GM21423 (cell line): ENCODE results near the gene EPHB2.
"Not testable (repeated sequence)": the region's sequence is repeated elsewhere in the genome, so short reads cannot be mapped to it uniquely, and the experiment has no call there.

Experiments used
- ATAC-seq: cut with Tn5 transposase; IDR thresholded peaks from one replicate; pipeline ENCODE4 v1.9.1; 2021; ENCODE audit warnings: mild to moderate bottlenecking, moderate library complexity; ENCODE audit not compliant: unreplicated experiment

The EPHB2 gene

DNA sequence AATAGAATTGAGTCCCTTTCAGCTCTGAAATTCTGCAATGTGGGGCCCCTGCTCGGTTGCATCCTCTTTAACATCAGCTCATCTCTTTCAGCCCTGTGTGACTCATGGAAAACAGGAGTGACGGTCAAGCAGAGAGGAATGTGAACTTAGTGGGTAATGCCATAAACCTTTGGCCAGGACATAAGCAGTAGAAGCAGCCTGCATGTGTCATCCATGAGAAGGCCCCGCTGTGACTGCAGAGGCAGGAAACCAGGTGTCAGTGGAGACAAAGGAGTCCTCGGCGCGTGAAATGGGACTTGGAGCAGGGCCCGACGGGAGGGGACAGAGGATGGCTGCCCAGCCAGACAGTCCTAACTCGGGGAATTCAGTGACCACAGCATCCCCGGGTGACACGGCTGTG is 21.1 kb upstream of the EPHB2 start:
- ATAC-seq, result no peak

DNA sequence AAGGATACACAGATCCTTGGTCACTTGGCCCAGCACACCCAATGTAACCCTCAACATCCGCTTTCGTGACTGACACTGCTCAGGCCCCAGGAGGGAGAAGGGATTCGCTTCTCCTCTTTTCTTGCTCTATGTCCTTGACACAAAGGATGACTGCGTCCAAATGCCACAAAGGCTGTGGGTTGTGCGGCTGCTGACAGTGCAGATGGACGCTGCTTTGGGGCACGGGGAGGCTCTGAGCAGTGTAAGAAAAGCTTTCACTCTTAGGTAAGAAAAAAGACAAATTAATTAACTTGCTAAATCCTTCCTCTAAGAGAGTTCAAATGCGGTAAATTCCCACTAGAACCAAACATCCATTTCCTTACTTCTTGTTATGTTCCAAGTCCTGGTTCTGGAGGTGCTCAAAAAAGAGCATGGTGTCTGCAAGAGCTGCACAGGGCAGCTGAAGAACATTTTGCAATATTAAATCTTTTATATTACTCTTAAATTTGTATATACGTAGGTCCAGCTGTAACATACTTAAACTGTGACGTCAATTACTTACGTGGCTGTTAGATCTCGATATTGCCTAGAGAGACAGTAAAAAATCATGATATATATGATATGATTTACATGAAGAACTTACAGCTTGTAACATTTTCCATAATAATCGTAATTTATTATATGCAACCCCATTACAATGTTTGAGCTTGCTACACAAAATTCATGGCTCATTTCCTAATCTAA is 19.4 kb upstream of the EPHB2 start:
- ATAC-seq, result no peak

DNA sequence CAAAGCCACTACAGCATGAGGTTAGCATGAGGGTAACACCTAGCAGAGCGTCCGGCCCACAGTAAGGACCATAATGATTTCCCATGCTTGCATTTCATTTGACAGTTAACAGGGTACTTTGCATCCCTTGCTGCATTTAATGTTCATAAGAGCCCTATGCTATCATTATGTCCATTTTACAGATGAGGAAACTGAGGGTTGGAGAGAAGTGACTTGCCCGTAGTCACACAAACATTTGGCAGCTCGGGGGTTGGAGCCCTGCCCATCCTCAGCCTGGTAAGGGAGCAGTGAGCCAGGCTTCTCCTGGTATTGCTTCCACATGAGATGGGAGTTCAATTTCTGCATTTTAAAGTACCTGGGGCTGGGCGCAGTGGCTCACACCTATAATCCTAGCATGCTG is 16.5 kb upstream of the EPHB2 start:
- ATAC-seq, result no peak

DNA sequence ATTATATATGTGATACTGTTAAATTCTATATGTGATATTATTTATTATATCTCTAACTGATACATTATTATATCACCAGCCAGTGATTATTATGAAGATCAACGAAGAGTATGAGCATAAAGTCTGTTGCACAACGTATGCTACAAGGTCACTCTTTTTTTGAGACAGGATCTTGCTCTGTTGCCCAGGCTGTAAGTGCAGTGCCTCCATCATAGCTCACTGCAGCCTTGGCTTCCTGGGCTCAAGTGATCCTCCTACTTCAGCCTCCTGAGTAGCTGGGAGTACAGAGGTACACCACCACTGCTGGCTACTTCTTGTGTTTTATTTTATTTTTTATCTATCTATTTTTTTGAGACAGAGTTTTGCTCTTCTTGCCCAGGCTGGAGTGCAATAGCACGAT is 14.0 kb upstream of the EPHB2 start:
- ATAC-seq, result no peak

DNA sequence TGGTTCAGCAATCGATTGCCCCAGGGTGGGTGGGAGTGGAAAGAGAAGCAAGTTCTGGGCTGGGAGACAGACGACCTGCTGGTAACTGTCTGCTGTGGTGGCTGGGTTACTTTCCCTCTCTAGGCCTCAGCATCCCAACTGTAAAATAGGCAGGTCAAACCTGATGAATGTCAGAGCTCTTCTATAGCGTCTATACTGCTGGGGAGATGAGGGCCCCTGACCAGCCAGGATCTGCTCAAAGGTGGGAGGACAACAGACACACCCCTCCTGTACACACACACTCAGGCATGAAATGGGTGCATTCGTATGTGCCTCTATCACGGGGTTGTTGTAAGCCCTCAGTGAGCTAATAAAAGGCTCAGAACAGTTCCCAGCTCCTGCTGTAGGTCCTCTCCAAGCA is 12.7 kb upstream of the EPHB2 start:
- ATAC-seq, result no peak

DNA sequence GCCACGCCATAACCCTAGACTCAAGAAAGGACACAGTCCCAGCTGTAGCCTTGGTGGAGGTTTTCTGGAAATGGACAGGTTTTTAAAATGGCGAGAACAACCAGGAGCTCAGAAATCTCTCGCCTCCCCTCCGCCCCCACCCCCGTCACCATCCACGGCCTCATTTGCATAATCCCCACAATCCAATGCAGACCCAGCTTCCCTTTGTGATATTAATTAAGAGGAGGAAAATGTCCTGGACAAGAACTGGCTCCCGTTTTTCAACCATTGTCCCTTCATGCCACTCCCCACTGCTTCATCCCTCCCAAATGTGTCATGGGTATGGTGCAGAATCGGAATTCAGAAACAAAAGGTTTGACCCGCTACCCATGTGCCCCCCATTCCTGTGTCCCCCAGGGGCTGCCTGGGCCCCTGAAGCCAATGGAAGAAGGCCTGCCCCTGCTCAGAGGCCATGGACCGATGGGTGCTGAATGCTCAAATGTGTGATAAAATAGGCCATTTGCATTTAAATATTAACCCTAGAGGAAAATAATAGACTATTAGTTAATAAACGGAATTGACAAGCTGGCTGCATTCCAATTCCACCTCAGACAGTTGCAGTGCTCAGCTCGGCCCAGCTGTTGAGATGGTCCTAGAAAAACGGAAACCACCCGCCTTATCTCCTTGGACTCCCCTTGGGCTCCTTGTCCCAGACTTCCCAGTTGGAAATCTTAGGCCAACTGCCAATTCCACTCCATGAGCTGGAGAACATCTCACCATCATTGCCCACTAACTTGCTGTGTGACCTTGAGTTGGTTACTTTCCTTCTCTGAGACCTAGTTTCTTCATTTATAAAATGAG is 10.7 kb upstream of the EPHB2 start:
- no peak for ATAC-seq

DNA sequence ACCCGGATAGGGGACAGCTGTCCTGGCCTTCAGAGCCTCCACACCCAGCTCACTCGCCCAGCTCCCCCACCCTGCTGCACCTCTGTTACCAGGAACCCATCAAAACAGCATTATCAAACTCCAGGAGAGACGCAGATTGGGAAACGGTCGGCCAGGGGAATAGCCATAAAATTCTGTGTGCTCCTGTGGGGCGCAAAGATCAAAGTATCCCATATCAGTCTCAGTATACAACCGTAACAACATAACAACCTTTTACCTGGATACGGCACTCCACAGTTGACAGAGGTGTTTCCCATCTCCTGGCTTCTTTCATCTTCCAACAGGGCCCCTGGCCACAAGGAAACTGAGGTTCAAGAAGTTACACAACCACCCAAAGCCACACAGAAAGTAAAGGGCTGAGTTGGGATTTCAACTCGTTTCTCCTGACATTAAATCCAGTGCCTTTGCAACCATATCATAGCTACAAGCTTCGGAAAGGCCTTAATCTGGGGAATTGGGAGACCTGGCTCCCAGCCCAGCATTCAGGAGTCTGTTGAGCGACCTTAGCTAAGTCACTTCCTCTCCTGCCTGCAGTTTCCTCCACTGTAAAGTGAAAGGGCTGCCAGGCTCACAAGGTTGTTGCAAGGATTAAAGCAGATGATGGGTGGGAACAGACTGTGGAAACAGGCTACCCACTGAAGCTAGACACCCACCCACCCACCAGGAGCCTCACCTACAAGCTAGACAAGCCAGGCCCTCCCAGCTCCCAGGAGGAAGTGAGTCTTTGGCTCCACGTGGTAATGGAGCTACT is 8.1 kb upstream of the EPHB2 start:
- ATAC-seq, result no peak

DNA sequence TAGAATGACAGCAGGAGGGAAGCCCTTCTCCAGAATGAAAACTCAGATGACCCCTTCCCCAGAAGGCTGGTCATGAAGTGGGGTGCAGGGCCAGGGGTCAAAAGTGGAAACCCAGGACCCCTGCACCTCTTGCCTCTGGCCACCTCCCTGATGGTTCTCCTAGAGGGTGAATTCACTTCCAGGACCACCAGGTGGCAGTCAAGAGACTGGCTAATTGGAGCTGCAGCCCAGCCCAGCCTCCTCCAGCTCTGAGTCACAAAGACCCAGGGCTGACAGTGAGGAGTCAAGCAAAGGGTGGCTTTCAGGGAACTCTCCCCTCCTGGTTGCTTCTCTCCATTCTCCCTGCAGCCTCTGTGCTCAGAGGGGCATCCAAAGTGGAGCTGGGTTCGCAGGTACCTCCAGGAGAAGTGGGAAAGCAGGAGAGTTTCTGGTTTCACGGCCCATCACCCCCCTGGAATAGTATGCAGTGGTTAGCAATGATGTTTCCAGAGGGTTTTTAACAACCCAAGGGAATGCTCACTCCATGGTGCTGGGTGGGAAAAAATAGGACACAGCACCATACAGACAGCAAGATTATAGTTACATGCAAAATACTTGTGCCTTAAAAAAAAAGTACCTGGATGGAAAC is 6.1 kb upstream of the EPHB2 start:
- no peak for ATAC-seq

DNA sequence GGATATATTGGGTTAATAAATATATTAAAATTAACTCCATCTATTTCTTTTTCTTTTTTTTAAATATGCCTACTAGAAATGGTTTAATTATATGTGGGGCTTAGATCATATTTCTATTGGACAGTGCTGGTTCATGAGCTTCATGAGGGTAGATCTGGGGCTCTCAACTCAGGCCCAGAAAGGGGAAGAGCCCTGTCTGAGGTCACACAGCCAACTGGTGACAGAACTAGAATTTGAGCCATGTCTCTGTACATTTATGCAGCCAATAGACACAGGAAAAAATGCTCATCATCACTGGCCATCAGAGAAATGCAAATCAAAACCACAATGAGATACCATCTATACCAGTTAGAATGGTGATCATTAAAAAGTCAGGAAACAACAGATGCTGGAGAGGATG is 5.1 kb upstream of the EPHB2 start:
- no peak for ATAC-seq

DNA sequence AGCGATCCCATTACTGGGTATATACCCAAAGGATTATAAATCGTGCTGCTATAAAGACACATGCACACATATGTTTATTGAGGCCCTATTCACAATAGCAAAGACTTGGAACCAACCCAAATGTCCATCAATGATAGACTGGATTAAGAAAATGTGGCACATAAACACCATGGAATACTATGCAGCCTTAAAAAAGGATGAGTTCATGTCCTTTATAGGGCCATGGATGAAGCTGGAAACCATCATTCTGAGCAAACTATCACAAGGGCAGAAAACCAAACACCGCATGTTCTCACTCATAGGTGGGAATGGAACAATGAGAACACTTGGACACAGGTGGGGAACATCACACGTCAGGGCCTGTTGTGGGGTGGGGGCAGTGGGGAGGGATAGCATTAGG is 4.5 kb upstream of the EPHB2 start:
- not testable (repeated sequence) for ATAC-seq

DNA sequence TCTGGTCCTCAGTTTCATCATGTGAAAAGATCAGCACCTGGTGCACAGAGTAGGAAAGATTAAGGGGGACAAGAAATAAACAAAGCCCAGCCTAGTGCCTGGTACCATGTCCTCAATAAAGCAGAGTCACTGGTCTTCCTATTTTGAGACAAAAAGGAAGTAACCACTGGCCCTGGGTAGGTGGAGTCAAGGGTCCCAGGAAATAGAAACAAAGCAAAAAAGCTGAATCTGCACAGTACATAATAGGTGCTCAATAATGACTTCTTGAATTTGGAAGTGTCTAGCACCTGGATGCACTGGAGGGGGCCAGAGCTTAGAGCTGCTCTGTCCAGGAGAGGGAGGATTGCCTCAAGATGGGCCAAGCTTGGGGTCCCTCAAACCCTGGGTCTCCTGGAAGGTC is 1.9 kb upstream of the EPHB2 start:
- ATAC-seq, result no peak

DNA sequence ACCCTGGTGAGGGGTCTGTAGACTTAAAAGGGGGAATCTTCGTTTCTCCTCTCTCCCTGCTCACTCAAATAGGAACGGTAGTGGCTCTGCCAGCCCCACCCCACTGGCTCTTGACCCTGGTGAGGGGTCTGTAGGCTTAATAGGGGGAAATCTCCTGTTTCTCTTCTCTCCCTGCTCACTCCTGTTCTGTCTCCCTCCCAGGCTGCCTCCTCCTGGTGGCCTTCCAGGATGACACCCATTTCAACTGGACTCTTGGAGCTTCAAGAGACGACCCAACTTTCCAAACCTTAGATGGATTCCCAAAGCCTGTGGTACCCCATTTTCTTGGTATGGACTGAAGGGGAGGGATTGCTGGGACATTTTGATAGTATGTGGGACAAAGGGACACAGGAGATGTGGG is 1.4 kb upstream of the EPHB2 start:
- no peak for ATAC-seq

DNA sequence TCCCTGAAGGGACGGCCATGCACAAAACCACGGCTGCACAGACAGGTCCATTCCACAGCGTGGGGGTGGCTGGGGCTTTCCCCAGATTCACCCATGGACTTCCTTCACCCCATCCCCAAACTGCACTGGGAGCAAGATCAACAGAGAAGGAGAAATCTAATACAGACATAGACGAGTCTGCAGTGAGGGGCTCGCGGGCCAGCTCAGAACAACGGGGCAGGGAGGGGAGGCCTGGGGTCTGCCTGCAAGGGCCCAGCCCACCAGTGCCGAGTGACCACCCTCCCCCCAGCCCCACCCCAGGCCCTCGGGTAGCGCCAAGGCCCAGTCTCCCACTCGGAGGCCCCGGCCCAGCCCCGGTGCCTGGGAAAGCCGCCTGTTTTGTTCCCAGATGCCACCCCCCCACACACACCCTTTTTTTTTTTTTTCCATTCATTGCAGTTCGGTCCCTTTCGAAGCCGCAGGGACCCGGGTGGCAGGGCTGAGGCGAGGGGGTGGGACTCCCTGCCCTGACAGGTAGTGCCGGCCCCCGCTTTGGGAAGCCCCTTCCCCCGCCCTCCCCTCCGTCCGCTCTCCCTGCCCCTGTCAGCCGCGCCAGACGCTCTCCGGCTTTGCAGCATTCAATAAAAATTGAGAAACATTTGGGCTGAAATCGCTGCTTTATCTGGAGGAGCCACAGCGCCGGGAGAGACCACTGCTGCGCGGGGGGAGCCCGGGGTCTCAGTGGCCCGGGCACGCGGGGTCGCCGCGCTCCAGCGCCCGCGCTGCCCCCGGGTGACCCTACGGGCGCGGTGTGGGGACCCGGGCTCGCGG is 543 bp upstream of the EPHB2 start:
- ATAC-seq, result no peak

DNA sequence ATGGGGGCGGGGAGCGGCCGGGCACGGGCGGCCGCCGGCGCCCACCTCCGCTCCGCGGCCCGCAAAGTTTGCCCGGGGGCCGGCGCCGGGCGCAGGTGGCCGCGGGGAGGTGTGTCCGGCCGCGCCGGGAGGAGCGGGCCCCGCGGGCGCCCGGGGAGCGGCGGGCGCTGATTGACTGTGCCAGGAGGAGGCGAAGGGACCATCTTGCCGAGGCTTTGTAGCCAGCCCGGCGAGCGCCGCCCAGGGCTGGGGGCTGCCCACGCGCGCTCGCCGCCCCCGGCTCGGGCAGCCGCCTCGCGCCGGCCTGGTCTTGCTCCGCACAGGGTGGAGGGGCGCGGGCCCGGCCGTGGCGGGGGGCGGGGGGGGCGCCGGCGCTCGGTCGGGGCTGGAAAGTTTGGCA is 432 bp downstream of the EPHB2 start:
- no peak for ATAC-seq

DNA sequence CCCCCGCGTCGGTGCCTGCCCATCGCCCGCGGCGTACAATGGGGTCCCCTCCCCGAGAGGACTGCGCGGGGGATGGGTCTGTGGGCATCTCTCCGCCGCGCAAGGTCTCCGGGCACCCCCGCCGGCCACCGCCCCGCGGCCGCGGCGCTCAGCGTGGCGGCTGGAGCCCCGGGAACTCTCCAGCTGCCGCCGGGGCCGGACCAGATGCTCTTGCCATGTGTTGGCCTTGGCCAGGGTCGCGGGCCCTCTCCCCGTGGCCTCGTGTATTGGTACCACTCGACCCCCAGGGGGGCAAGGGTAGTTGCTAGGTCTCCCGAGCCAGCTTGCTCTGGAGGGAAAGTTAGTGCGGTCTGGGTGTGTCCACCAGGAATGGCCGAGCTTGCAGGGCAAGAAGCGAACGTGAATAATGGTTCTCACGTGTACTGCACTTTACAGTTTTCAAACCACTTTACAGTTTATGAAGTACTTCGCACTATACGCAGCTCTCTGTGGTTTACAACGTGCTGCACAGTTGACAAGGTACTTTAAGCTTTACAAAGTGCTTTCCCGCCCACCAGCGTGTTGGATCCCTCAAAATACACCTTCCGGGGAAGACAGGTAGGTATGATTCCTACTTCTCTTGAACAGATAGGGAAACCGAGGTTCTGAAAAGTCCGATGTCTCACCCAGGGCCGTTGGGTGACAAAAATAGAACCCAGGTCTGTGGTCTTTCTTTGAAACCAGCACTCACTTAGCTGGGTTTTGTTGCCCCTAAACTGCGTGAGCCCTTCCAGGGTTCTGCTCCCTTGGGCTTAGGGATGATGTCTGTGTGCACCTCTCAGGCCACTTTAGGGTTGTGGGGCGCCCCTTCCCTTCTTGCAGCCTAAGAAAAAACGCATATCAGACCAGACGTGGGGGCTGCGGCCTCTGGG is 1.2 kb downstream of the EPHB2 start:
- ATAC-seq, result no peak

DNA sequence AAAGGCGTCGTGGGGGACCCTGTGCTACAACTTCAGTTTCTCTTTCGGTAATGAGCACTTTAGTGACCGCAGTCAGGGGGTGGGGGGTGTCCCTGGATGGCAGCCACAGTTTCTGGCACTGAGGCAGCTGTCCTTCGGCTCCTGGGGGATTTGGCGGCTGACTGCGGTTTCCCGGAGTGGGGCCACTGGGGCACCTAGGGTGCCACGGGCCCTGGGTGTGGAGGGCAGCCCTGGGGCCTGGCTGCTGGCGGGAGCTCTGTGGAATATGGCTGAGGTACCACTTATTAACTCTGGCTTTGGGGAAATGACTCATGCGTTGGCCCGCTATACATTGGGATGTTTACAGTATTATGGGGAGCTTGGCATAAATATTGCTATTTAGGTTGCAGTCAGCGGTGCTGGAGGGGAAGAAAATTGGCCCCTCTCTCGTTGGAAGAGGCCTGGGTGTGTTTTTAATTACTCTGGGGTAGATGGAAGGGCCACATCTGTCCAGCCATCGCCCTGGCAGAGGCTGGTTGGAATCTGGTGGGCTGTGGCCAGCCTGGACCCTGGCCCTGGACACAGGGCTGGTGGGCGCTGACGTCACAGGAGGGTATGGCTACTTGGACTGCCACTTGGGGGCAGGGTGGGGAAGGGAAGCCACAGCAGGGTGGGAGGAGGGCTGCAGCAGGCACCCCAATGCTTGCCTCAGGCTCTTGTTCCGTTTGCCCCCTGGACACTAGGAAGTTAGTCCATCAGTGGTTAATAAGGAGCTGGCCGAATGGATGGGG is 2.0 kb downstream of the EPHB2 start:
- no peak for ATAC-seq

DNA sequence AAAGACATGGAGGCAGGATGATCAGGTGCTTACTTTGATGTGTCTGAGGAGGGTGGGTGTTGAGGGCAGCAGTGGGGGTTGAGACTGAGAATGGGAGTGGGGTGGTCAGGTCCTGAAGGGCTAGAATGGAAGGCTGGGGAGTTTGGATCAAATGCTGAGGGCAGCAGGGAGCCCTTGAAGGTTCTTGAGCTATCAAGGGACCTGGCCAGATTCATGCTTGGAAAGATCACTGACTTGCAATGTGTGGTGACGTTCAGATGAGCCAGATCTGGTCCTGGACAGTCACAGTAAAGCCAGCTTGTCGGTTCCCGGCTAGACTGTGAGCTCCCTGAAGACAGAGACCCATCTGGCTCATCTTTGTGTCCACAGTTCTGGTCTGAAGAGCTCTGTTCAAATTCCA is 3.8 kb downstream of the EPHB2 start:
- no peak for ATAC-seq

DNA sequence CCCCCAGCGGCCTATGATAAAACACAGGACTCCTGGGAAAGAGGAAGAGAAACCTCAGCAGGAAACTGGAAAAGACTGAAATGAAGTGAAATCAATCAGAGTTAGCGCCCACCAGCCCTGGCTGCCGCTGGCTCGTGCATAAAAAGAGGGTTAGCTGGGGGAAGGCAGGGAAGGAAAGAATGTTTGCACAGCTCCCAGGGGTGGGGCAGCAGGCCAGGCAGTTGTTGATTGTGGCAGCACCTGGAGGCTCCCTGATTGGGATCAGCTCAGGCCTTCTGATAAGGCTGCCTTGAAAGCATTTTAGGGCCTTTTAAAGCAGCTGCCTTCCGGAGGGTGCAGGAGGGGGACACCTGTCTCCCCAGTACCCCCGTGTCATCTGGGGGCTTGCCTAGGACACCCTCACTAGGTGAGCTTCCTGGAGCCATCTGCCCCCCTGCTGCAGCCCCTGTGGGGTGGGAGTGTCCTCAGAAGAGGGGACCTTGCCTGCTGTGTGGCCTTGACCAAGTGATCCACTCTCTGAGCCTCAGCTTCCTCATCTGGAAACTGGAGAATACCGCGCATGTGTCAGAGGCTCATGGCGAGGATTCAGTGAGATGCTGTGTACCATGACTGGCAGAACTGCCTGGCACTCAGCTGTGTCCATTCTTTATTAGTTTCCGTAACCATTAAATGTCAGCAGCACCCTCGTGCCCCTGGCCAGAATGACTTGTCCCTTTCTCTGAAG is 6.6 kb downstream of the EPHB2 start:
- no peak for ATAC-seq
